Middle frontal gyrus (tissue), 1 donor: ENCODE results near the gene MRC2.
A peak's percentile ranks its signal among the peaks of the same experiment; 100 is the strongest.
"Not testable (repeated sequence)": the region's sequence is repeated elsewhere in the genome, so short reads cannot be mapped to it uniquely, and the experiment has no call there.

Source experiments
- DNase-seq: peaks from one replicate; pipeline ENCODE4 v3.0.0-alpha.2; 2015; ENCODE audit warnings: low spot score; ENCODE audit errors: extremely low spot score

Gene MRC2

GRCh38 chr17:62696726-62697490 is 69.4 kb downstream of the MRC2 start:
- DNase-seq, result no peak

DNA sequence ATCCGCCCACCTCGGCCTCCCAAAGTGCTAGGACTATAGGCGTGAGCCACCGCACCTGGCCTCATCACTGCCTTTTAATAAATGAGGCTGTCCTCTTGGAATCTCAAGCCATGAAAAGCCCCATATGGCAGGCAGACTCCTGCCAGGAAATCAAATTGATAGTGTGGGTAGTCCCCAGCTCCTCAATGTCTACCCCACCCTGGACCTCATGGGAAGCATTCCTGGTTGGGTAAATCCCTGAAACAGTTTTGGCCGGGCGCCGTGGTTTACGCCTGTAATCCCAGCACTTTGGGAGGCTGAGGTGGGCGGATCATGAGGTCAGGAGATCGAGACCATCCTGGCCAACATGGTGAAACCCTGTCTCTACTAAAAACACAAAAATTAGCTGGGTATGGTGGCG is 71.0 kb downstream of the MRC2 start:
- not testable (repeated sequence) for DNase-seq

GRCh38 chr17:62700964-62701705 is 73.7 kb downstream of the MRC2 start:
- DNase-seq, result no peak

DNA sequence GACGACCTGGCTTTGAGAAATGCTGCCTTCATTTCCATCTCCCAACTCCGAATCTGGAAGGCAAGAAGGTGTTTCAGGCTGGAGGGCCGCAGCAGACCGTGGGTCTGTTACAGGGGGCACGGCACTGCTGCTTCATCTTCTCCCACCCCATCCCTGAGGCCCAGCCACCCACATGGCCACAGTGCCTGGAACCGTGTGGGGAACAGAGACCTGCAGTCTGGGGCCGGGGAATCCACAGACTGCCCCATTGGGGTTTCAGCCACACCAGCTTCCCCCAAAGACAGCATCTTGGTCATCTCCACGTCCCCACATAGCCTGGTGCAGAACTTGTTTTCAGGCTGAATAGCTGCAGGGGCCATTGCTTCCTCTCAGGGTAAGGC is 74.2 kb downstream of the MRC2 start:
- no peak for DNase-seq

- DNase-seq, result no peak
Observed at GRCh38 chr17:62702746-62703260, 75.3 kb downstream of the MRC2 start.

- no peak for DNase-seq
Observed at GRCh38 chr17:62703261-62703775, 75.8 kb downstream of the MRC2 start.

DNA sequence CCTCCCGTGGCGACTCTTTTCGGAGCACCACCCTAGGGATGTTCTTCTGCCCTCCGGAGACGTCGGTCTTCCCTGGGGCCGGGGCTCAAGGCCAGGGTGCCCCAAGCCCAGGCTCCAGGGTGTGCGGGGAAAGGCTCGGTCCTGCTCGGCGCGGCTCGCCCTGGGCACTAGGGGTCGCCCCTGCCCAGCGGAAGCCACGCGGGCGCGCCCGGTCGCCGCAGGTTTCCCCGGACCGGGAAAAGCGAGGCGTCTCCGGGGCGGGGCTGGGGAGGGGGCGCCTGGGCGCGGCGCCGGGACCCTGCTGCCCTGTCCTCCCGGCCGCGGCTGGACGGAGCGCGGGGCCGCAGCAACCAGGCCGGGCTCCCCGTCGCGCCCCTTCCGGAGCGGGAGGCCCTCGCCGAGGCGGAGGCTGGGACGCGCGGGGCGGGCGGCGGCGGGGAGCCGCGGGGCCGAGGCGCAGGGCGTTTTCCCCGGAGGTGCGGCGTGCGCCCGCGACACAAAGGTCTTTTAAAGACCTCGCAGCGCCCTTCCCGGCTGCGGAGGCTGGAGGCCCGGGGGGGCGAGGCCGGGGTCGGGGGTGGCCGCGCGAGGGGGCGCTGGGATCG is 76.4 kb downstream of the MRC2 start:
- DNase-seq, result peak; percentile 62

DNA sequence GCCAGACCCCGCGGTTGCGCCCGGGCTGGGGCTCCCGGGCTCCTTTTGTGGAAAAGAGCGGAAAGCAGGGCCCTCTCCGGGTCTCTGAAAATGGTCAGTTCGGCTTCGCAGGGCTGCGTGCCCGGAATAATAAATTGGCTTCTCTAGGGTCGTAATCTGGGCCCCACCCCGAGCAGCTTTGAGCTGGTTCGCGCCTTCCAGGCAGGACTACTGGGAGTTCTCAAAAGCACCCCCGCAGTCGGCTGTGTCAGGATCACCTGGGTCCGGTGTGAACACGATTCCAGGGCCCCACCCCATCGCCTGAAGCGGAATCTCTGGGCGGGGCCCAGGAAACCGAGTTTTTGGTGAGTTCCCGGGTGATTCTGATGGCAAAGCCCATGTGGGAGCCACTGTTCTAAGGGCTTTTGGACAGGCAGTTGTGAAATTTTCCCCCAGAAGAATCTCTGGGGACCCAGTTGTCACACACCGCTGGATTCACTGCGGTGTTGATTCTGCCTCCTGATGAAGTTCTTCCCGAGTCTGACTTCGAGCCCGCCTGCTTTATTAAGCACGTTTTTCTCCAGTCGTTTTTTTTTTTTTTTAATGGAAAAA is 77.0 kb downstream of the MRC2 start:
- DNase-seq, result no peak

- no peak for DNase-seq
Observed at GRCh38 chr17:62705156-62705777, 77.8 kb downstream of the MRC2 start.

GRCh38 chr17:62705778-62706597 is 78.5 kb downstream of the MRC2 start:
- DNase-seq, result peak; percentile 59

GRCh38 chr17:62706598-62707424 is 79.3 kb downstream of the MRC2 start:
- no peak for DNase-seq

DNA sequence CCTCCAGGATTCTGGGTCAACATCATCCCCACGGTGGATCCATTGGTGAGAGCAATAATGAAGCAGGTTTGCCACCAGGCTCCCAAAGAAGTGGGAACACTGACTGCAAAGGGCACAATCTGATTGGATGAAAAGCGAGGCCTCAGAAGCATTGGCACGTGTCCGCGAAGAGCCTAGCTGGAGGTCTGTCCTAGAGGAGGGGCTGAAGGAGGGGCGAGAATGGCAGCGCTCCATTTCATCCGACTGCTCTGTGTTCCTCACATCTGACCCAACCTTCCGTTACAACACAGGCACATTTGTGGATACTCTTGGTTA is 79.9 kb downstream of the MRC2 start:
- DNase-seq, result no peak

GRCh38 chr17:62708587-62708986 is 81.1 kb downstream of the MRC2 start:
- DNase-seq, result no peak

- DNase-seq, result no peak
Observed at GRCh38 chr17:62712171-62712581, 84.7 kb downstream of the MRC2 start.

- no peak for DNase-seq
Observed at GRCh38 chr17:62713086-62713881, 85.8 kb downstream of the MRC2 start.

DNA sequence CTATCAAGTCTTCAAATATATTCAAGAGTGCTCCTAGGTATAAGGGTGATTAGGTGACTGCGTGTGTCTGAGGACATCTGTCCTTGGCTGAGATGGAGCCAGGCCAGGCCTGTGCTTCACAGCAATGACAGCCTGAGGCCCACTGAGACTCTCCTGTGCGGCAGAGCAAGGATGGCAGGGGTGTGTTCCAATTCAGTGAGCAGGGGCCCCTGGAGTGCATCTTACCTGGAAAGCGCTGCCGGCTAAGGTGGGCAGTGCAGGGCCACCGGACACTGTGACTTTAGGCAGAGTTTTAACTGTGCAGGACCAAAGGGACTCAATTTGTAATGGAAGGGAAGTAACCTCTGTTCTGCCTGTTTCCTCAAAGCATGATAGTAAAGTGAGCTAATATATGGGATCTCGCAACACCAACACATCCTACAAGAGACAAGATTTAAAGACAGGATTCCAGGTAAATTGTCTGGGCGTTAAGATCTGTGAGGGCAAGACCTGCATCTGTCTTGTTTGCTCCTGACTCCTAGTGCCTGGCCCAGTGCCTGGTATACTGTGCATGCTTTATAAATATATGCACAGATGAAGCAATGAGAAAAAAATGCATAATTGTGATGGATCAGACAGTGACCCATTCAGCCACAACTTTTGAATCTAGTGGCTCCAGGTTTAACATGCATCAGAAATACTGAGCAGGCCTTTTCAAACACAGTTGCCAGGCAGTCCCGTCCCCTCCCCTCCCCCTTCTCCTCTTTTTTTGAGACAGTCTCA is 86.7 kb downstream of the MRC2 start:
- DNase-seq, result no peak

DNA sequence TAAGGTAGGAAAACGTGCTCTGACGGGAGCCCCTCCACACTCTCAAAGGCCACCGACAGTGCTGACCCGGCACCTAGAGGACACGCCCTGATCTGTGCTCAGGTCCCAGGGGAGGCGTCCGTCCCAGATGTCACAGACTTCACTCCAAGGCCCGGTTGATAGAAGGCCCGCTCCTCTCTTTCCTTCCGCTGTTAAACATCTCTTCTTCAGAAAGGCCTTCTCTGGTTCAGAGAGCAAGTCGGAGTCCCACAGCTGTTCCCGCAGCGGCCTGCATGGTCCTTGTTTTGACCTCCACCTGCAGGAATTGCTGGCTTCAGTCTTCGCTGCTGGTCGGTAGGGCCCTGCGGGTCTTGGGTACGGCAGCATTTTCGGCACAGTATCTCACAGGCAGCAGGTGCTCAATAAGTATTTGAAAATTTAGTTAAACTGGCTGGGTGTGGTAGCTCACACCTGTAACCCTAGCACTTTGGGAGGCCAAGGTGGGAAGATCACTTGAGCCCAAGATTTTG is 88.5 kb downstream of the MRC2 start:
- no peak for DNase-seq
